ENCODE measurements around the gene WDR36.
"Not testable (repeated sequence)": the region's sequence is repeated elsewhere in the genome, so short reads cannot be mapped to it uniquely, and the experiment has no call there.

WDR36 gene

DNA sequence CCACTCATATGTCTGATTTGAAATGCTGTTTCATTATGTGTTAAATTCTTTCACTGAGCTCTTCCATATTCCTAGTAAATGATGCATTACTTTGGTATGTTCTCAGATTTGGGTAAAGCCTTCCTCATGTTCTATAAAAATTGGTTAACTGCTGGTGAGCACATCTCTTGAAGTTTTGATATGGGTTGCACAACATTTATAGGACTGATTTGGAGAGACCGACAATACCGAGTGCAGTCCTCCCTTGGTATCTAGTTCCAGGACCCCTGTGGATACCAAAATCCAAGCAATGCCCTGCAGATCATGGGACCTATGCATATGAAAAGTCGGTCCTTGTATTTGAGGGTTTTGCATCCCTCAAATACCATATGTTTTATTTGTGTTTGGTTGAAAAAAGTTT lies 37.8 kb downstream of the WDR36 start:
- no peaks in the 10 kb centered on the region for H3K27me3 ChIP-seq (ENCODE audit: control insufficient read depth, insufficient read depth, low read length)
- H3K36me3 ChIP-seq (ENCODE audit: control insufficient read depth, insufficient read depth, low read length), result no peaks in the 10 kb centered on the region
- H3K4me1 ChIP-seq (ENCODE audit: control insufficient read depth, insufficient read depth, low read length), result peaks cover 30% of the 10 kb centered on the region
- H3K9me3 ChIP-seq (ENCODE audit: control insufficient read depth, insufficient read depth, low read length), result no peaks in the 10 kb centered on the region
- no peak overlapping the region for H3K4me3 ChIP-seq (ENCODE audit: low read depth, low read length)
- H3K9ac ChIP-seq (ENCODE audit: low read depth, low read length), result no peak overlapping the region

DNA sequence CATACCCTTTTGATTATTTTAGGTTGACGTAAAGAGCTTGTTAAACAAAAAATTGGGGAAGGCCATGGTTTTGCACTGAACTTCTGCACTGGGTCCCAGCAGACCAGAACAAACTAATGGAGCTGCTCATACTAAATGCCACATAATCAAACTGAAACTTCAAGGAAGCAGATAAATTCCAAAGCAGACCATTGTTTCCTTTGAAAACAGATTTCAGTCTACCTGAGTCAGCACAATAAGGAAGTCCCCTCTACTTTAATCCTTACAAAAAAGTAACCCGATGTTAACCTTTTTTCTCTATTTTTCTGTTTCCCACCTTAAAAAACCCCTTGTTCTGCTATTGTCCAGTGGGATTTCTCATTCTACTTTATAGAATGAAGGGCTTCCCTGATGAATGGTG lies 39.2 kb downstream of the WDR36 start:
- Histone ChIP-seq H3K9ac (ENCODE audit: low read depth, low read length) (no peak overlapping the region), H3K27me3 (ENCODE audit: control insufficient read depth, insufficient read depth, low read length) (no peaks in the 10 kb centered on the region), H3K9me3 (ENCODE audit: control insufficient read depth, insufficient read depth, low read length) (no peaks in the 10 kb centered on the region), H3K36me3 (ENCODE audit: control insufficient read depth, insufficient read depth, low read length) (no peaks in the 10 kb centered on the region), H3K4me3 (ENCODE audit: low read depth, low read length) (no peak overlapping the region), H3K4me1 (ENCODE audit: control insufficient read depth, insufficient read depth, low read length) (peaks cover 30% of the 10 kb centered on the region)

GRCh38 chr5:111132076-111132475 lies 39.9 kb downstream of the WDR36 start:
- no peaks in the 10 kb centered on the region for H3K9me3 ChIP-seq (ENCODE audit: control insufficient read depth, insufficient read depth, low read length)
- no peaks in the 10 kb centered on the region for H3K36me3 ChIP-seq (ENCODE audit: control insufficient read depth, insufficient read depth, low read length)
- no peak overlapping the region for H3K4me3 ChIP-seq (ENCODE audit: low read depth, low read length)
- H3K9ac ChIP-seq (ENCODE audit: low read depth, low read length), result no peak overlapping the region
- peaks cover 30% of the 10 kb centered on the region for H3K4me1 ChIP-seq (ENCODE audit: control insufficient read depth, insufficient read depth, low read length)
- no peaks in the 10 kb centered on the region for H3K27me3 ChIP-seq (ENCODE audit: control insufficient read depth, insufficient read depth, low read length)

DNA sequence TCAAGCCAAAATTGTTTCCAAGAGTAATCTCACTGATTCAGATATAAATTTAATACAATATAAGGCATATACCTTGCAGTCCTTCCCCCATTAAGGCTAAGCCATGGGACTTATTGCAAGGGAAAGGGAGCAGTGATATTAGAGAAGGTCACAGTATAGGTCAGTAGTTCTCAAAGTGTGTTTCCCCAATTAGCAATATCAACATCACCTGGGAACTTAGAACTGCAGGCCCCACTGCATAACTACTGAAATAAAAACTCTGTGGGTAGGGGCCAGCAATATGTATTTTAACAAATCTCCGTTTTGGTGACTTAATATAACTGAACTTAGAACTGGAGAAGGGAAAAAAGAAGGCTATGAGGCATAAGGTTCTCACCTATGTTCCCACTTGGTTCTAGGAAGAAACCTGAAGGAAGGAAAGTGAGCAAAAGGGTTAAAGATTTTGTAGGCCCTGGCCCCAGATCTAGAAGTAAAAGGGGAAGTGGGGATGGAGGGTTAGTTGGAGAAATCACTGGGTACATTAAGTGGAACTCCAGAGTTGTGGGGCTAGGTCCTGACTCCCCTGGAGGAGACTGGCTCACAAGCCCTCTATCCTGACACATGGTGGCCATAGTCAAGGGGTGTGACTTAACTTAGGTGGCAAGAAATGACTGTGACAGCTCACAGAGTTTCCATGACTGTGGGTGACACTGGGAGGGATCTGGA lies 40.7 kb downstream of the WDR36 start:
- Histone ChIP-seq H3K4me1 (ENCODE audit: control insufficient read depth, insufficient read depth, low read length) (peaks cover 31% of the 10 kb centered on the region), H3K9ac (ENCODE audit: low read depth, low read length) (no peak overlapping the region), H3K36me3 (ENCODE audit: control insufficient read depth, insufficient read depth, low read length) (no peaks in the 10 kb centered on the region), H3K4me3 (ENCODE audit: low read depth, low read length) (no peak overlapping the region), H3K9me3 (ENCODE audit: control insufficient read depth, insufficient read depth, low read length) (no peaks in the 10 kb centered on the region), H3K27me3 (ENCODE audit: control insufficient read depth, insufficient read depth, low read length) (no peaks in the 10 kb centered on the region)

DNA sequence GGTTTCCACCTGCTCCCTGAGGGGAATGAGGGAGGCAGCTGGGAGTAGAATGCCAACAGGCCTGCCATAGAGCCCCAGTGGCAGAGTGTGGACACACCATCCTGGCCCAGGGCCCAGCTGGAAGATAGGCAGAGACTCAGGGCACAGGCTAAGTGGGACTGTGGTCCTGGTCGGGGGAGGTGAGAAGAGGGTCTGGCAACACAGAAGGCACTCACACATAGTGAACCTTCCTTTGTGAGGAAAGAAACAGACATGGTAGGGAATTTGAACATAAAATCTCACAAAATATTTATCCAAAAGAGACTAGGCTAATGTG lies 41.2 kb downstream of the WDR36 start:
- H3K36me3 ChIP-seq (ENCODE audit: control insufficient read depth, insufficient read depth, low read length), result no peaks in the 10 kb centered on the region
- H3K9ac ChIP-seq (ENCODE audit: low read depth, low read length), result no peak overlapping the region
- no peaks in the 10 kb centered on the region for H3K9me3 ChIP-seq (ENCODE audit: control insufficient read depth, insufficient read depth, low read length)
- H3K4me3 ChIP-seq (ENCODE audit: low read depth, low read length), result no peak overlapping the region
- no peaks in the 10 kb centered on the region for H3K27me3 ChIP-seq (ENCODE audit: control insufficient read depth, insufficient read depth, low read length)
- peaks cover 28% of the 10 kb centered on the region for H3K4me1 ChIP-seq (ENCODE audit: control insufficient read depth, insufficient read depth, low read length)

DNA sequence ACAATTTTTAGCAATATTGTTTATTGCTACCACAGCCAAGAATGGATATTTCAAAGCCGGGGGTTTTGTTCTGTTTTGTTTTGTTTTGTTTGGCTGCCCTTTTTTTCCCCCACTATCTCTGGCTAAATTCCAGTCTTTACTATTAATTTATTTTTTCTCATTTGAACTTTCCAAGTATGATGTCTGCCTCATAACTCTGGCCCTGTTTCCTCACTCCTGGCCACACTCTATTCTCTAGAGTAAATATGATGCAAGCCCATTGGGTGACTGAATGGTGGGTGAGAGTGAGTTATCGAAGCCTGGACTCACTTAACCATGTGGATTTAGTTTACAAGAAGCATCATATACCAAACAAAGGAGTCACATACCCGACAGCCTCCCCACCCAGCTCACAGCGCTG lies 41.9 kb downstream of the WDR36 start:
- Histone ChIP-seq H3K9me3 (ENCODE audit: control insufficient read depth, insufficient read depth, low read length) (no peaks in the 10 kb centered on the region), H3K27me3 (ENCODE audit: control insufficient read depth, insufficient read depth, low read length) (no peaks in the 10 kb centered on the region), H3K4me1 (ENCODE audit: control insufficient read depth, insufficient read depth, low read length) (peaks cover 27% of the 10 kb centered on the region), H3K9ac (ENCODE audit: low read depth, low read length) (no peak overlapping the region), H3K36me3 (ENCODE audit: control insufficient read depth, insufficient read depth, low read length) (no peaks in the 10 kb centered on the region), H3K4me3 (ENCODE audit: low read depth, low read length) (no peak overlapping the region)

- H3K27me3 ChIP-seq (ENCODE audit: control insufficient read depth, insufficient read depth, low read length), result no peaks in the 10 kb centered on the region
- peaks cover 19% of the 10 kb centered on the region for H3K4me1 ChIP-seq (ENCODE audit: control insufficient read depth, insufficient read depth, low read length)
- H3K36me3 ChIP-seq (ENCODE audit: control insufficient read depth, insufficient read depth, low read length), result no peaks in the 10 kb centered on the region
- H3K9ac ChIP-seq (ENCODE audit: low read depth, low read length), result no peak overlapping the region
- H3K9me3 ChIP-seq (ENCODE audit: control insufficient read depth, insufficient read depth, low read length), result no peaks in the 10 kb centered on the region
- H3K4me3 ChIP-seq (ENCODE audit: low read depth, low read length), result no peak overlapping the region
These were observed 42.7 kb downstream of the WDR36 start for GRCh38 chr5:111134864-111135263.

- Histone ChIP-seq H3K27me3 (ENCODE audit: control insufficient read depth, insufficient read depth, low read length) (no peaks in the 10 kb centered on the region), H3K4me3 (ENCODE audit: low read depth, low read length) (no peak overlapping the region), H3K9me3 (ENCODE audit: control insufficient read depth, insufficient read depth, low read length) (no peaks in the 10 kb centered on the region), H3K36me3 (ENCODE audit: control insufficient read depth, insufficient read depth, low read length) (no peaks in the 10 kb centered on the region), H3K9ac (ENCODE audit: low read depth, low read length) (no peak overlapping the region), H3K4me1 (ENCODE audit: control insufficient read depth, insufficient read depth, low read length) (peaks cover 15% of the 10 kb centered on the region)
These were observed 43.2 kb downstream of the WDR36 start for GRCh38 chr5:111135363-111135762.

- Histone ChIP-seq H3K4me3 (ENCODE audit: low read depth, low read length) (no peak overlapping the region), H3K9me3 (ENCODE audit: control insufficient read depth, insufficient read depth, low read length) (no peaks in the 10 kb centered on the region), H3K36me3 (ENCODE audit: control insufficient read depth, insufficient read depth, low read length) (no peaks in the 10 kb centered on the region), H3K27me3 (ENCODE audit: control insufficient read depth, insufficient read depth, low read length) (no peaks in the 10 kb centered on the region), H3K4me1 (ENCODE audit: control insufficient read depth, insufficient read depth, low read length) (peaks cover 15% of the 10 kb centered on the region), H3K9ac (ENCODE audit: low read depth, low read length) (no peak overlapping the region)
These were observed 43.8 kb downstream of the WDR36 start for GRCh38 chr5:111135946-111136345.

DNA sequence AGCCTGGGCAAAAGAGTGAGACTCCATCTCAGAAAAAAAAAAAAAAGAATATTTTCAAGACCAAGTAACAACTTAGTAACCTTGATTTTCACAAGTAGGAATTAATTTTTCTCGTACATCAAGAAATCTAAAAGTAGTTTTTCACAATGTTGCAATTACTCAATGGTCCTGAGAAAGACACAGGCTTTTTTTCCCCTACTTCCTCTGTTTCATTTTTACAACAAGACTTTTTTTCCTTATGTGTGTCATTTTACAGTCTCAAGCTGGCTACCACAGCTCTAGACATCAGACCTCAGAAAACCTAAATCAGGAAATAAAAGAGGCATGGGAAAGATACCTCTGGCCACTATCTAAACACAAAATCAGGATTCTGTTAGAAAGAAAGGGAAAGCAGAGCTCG lies 45.9 kb downstream of the WDR36 start:
- Histone ChIP-seq H3K27me3 (ENCODE audit: control insufficient read depth, insufficient read depth, low read length) (no peaks in the 10 kb centered on the region), H3K36me3 (ENCODE audit: control insufficient read depth, insufficient read depth, low read length) (no peaks in the 10 kb centered on the region), H3K9ac (ENCODE audit: low read depth, low read length) (no peak overlapping the region), H3K4me3 (ENCODE audit: low read depth, low read length) (no peak overlapping the region), H3K9me3 (ENCODE audit: control insufficient read depth, insufficient read depth, low read length) (no peaks in the 10 kb centered on the region), H3K4me1 (ENCODE audit: control insufficient read depth, insufficient read depth, low read length) (peaks cover 3% of the 10 kb centered on the region)

- H3K4me1 ChIP-seq (ENCODE audit: control insufficient read depth, insufficient read depth, low read length); H3K9ac ChIP-seq (ENCODE audit: low read depth, low read length); H3K36me3 ChIP-seq (ENCODE audit: control insufficient read depth, insufficient read depth, low read length); H3K27me3 ChIP-seq (ENCODE audit: control insufficient read depth, insufficient read depth, low read length); H3K4me3 ChIP-seq (ENCODE audit: low read depth, low read length); H3K9me3 ChIP-seq (ENCODE audit: control insufficient read depth, insufficient read depth, low read length): not testable (repeated sequence)
These were observed 49.3 kb downstream of the WDR36 start for GRCh38 chr5:111141471-111141870.

GRCh38 chr5:111142932-111143331 lies 50.8 kb downstream of the WDR36 start:
- H3K4me3 ChIP-seq (ENCODE audit: low read depth, low read length), result no peak overlapping the region
- no peaks in the 10 kb centered on the region for H3K36me3 ChIP-seq (ENCODE audit: control insufficient read depth, insufficient read depth, low read length)
- no peaks in the 10 kb centered on the region for H3K27me3 ChIP-seq (ENCODE audit: control insufficient read depth, insufficient read depth, low read length)
- H3K9me3 ChIP-seq (ENCODE audit: control insufficient read depth, insufficient read depth, low read length), result no peaks in the 10 kb centered on the region
- H3K9ac ChIP-seq (ENCODE audit: low read depth, low read length), result no peak overlapping the region
- H3K4me1 ChIP-seq (ENCODE audit: control insufficient read depth, insufficient read depth, low read length), result no peaks in the 10 kb centered on the region

Measured in iPS-15b (cell line).